IPS DF 6.9 (cell line): Measurements from ENCODE around the gene MEX3D.
"Not testable (repeated sequence)": the region's sequence is repeated elsewhere in the genome, so short reads cannot be mapped to it uniquely, and the experiment has no call there.

ENCODE experiments used
- DNase-seq: peaks from one replicate; pipeline ENCODE4 v3.0.0-alpha.2; 2013; ENCODE audit warnings: low read depth, low spot score
- H3K27ac ChIP-seq: one replicate; pipeline ENCODE4 v1.5.1; 2013; ENCODE audit warnings: low read length, control low read depth
- H3K27me3 ChIP-seq: 2 replicates; pipeline ENCODE4 v1.6.1; 2013; ENCODE audit warnings: mild to moderate bottlenecking, low read length; ENCODE audit not compliant: control insufficient read depth, insufficient read depth
- H3K36me3 ChIP-seq: 2 replicates; pipeline ENCODE4 v1.6.1; 2013; ENCODE audit warnings: low read length; ENCODE audit not compliant: control insufficient read depth, insufficient read depth
- H3K4me1 ChIP-seq: 2 replicates; pipeline ENCODE4 v1.6.1; 2013; ENCODE audit warnings: low read length; ENCODE audit not compliant: control insufficient read depth, insufficient read depth
- H3K4me3 ChIP-seq: 2 replicates; pipeline ENCODE4 v1.5.1; 2013; ENCODE audit warnings: mild to moderate bottlenecking, low read length
- H3K9me3 ChIP-seq: 2 replicates; pipeline ENCODE4 v1.6.1; 2013; ENCODE audit warnings: low read length, inconsistent platforms; ENCODE audit not compliant: control insufficient read depth, insufficient read depth
- WGBS: extraction: QIAGEN DNeasy Blood & Tissue Kit; methylation state at CpG from one replicate; pipeline ENCODE4 v1.1.7; 2013; ENCODE audit warnings: mixed read lengths, missing lambda C conversion rate; ENCODE audit not compliant: insufficient read length, insufficient coverage; 5-methylcytosine and 5-hydroxymethylcytosine counted together

The MEX3D gene

DNA sequence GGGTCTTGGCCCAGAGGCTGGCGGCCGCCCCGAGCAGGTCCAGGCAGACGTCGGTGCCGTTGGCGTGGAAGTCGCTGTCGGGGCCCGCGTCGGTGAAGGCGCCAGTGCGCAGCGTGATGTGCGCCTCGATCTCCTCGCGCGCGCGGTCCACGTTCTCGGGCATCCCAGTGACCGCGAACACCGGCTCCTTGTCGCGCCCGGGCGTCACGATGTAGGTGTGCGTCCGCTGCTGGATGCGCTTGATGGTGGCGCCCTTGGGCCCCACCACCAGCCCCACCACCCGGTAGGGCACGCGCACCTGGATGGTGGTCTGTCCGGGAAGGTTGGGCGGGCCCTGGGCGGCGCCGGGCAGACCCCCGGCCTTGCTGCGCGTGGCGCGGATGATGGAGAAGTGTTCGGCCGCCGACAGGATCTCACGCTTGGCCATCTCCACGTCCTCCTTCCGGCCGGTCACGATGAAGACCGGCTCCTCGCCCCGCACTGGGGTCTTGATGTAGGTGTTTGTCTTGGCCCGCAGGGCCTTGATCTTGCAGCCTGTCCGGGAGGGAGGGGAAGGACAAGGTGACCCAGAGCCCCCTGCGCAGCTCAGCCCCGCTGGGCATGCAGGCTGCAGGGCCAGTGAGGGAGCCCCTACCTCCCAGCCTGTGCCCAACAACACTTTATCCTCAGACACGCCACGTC, 11.6 kb downstream of the MEX3D start:
- DNase-seq: no peak
- H3K4me3 ChIP-seq: no peak overlapping the region
- no peaks in the 10 kb centered on the region for H3K4me1 ChIP-seq
- H3K36me3 ChIP-seq: peaks cover 19% of the 10 kb centered on the region
- H3K27ac ChIP-seq: no peak overlapping the region
- WGBS: no CpG with 5 or more reads among the region's 66 CpGs
- no peaks in the 10 kb centered on the region for H3K27me3 ChIP-seq
- no peaks in the 10 kb centered on the region for H3K9me3 ChIP-seq

DNA sequence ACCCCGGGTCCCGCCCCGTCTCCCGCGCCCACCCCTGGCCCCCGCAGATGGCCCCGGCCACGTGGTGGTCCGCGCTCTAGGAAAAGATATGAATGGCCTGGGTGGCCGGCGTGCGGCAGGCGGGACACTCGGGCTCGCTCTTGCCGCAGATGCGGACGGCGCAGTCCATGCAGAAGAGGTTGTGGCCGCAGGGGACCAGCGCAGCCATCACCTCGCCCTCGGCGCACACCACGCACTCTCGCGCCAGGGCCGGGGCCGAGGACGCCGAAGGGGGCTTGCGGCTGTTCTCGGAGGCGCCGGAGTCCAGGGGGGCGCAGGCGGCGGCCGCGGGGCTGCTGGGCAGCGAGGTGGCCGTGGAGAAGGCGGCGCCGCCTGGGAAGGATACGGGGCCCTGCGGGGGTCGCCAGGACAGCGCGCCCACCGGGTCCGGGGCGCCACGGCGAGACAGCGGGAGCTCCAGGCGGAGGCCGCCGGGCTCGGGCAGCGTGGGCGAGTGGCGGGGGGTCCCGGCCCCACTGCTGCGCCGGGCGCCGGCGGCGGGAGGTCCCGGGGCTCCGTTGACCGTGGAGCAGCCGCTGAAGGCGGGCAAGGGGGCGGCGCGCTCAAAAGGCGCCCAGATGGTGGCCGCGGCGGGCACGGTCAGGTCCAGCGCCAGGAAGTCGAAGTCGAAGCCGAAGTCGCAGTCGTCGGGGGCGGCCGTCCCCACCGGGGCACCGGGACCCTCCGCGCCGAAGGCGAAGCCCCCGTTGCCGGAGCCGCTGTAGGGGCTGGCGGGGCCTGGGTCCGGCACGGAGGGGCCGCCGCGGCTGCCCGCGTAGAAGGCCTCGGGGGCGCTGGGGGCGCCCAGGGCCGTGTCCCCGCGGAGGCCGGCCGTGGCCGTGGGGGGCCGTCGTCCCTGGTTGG, 12.4 kb downstream of the MEX3D start:
- no peaks in the 10 kb centered on the region for H3K9me3 ChIP-seq
- no CpG with 5 or more reads among the region's 121 CpGs for WGBS
- no peaks in the 10 kb centered on the region for H3K4me1 ChIP-seq
- H3K27ac ChIP-seq: no peak overlapping the region
- no peak overlapping the region for H3K4me3 ChIP-seq
- no peaks in the 10 kb centered on the region for H3K27me3 ChIP-seq
- DNase-seq: no peak
- H3K36me3 ChIP-seq: peaks cover 15% of the 10 kb centered on the region

DNA sequence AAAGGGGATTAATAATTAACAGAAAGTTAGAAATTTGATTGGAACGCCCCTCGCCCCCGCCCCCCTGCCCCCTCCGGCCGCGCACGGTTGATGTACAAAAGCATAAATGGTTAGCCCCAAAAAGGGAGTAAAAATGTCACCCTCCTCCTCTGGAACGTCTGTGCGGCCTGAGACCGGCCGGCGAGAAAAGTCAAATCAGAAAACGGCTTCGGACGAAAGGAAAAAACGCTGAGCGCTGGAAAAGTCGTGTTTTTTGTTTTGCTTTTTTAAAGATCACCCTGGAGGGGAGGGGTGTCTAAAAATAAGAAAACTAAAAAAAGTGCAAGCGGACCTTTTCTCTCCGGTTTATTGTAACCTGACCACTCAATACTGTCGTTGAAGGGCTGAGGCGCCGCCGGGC, 13.2 kb downstream of the MEX3D start:
- no CpG with 5 or more reads among the region's 24 CpGs for WGBS

DNA sequence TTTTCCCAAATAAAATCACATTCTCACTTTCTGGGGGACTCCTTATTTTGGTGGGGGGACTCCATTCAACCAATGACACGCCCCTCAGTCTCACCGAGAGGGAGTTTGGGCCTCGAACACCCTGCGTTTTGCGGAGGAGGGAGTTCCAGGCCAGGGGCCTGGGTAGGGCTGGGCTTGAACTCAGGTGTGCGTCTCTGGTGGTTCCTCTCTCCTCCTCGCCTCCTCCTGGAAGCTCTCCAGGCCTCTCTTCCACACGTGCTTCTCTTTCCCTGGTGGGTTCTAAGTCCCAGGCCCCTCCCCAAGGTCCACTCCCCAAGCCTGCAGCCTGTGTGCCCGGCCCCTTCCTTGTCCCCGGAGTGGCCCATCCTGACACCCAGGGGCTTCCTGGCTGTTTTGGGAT, 14.7 kb downstream of the MEX3D start:
- DNase-seq: no peak
- no CpG with 5 or more reads among the region's 10 CpGs for WGBS
- Histone ChIP-seq H3K27ac (no peak overlapping the region), H3K27me3 (no peaks in the 10 kb centered on the region), H3K36me3 (peaks cover 12% of the 10 kb centered on the region), H3K9me3 (no peaks in the 10 kb centered on the region), H3K4me3 (no peak overlapping the region), H3K4me1 (no peaks in the 10 kb centered on the region)

More for the DNA sequence above, 13.2 kb downstream of the MEX3D start:
- Histone ChIP-seq H3K4me3 (no peak overlapping the region), H3K4me1 (no peaks in the 10 kb centered on the region), H3K9me3 (no peaks in the 10 kb centered on the region), H3K36me3 (peaks cover 12% of the 10 kb centered on the region), H3K27ac (no peak overlapping the region), H3K27me3 (no peaks in the 10 kb centered on the region)
- no peak for DNase-seq

DNA sequence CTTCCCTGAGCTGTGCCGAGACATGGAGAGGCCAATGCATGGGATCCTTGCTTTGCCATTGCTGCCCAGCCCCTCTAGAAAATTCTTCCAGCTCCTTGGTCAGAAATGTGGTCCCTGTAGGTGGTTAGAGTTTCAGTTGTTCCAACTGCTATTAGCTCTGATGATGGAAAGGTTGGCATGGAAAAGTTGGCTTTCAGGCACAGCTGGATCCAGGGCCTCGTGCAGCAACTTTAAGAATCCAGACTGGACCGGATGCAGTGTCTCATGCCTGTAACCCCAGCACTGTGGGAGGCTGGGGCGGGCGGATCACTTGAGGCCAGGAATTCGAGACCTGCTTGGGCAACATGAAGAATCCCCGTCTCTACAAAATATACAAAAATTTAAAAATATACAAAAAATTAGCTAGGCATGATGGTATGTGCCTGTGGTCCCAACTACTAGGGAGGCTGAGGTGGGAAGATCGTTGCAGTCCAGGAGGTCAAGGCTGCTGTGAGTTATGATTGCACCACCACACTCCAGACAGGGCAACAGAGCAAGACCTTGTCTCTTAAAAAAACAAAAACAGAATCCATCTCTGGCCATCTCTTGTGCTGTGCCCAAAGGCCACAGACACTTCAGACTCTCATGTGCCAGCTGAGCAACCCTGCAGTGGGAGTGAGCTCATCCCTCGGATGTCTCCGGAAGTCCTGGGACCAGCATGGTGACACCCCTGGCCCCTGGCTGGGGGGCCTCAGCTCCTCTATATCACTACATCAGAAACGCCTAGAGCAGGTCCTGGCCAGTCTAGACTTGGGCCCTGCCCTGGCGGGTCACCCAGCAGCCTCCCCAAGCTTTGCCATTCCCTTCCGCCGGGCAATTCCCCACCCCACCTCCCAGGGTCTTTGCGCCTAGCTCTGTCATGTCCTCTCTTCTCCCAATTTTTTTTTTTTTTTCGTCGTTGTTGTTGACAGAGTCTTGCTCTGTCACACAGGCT, 16.8 kb downstream of the MEX3D start:
- H3K4me3 ChIP-seq: no peak overlapping the region
- no CpG with 5 or more reads among the region's 17 CpGs for WGBS
- no peaks in the 10 kb centered on the region for H3K9me3 ChIP-seq
- no peaks in the 10 kb centered on the region for H3K27me3 ChIP-seq
- H3K4me1 ChIP-seq: no peaks in the 10 kb centered on the region
- H3K27ac ChIP-seq: no peak overlapping the region
- peaks cover 9% of the 10 kb centered on the region for H3K36me3 ChIP-seq
- no peak for DNase-seq

DNA sequence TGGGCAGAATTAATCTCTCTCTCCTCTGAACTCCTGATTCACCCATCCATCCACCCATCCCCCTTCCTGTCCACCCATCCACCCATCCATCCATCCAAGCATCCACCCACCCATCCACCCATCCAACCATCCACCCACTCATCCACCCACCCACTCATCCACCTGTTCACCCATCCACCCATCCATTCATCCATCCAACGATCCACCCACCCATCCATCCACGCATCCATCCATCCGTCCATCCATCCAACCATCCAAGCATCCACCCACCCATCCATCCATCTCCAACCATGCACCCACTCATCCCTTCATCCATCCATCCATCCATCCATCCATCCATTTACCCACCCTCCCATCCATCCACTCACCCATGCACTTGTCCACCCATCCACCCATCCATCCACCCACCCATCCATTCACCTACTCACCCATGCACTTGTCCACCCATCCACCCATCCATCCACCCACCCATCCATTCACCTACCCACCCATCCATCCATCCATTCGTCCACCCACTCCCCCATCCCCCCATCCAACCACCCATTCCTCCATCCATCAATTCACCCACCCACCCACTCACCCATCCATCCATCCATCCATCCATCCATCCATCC, 18.7 kb downstream of the MEX3D start:
- Histone ChIP-seq H3K9me3 (no peaks in the 10 kb centered on the region), H3K27me3 (no peaks in the 10 kb centered on the region), H3K27ac (no peak overlapping the region), H3K36me3 (no peaks in the 10 kb centered on the region), H3K4me1 (no peaks in the 10 kb centered on the region), H3K4me3 (no peak overlapping the region)
- no peak for DNase-seq
- WGBS: 100% methylated on average over 4 of the region's 4 CpGs

DNA sequence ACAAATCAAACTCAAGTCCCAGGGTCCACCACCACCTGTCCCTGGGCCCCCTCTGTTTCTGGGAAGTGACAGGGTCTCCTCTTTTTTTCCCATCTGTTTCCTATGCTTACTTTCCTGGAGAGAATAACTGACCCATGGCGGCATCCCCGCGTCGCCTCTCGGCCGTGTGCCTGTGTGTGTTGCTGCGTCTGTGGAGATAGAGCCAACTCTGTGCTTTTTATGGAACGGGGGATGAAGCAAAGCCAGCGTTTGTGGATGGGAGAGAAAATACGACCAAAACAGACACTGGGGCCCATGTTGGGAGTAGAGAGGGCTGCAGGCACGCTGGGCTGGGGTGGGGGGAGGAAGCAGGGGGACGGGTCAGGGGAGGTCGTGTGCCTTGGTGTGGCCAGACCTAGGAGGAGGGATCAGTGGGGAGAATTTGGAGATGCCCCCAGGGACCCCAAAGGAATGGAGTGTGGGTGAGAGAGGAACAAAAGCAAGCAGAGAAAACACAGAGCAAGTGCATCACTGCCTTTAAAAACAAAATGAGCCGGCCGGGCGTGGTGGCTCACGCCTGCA, 27.7 kb downstream of the MEX3D start:
- Histone ChIP-seq H3K4me1 (no peaks in the 10 kb centered on the region), H3K27ac (no peak overlapping the region), H3K36me3 (no peaks in the 10 kb centered on the region), H3K4me3 (no peak overlapping the region), H3K9me3 (no peaks in the 10 kb centered on the region), H3K27me3 (no peaks in the 10 kb centered on the region)
- no peak for DNase-seq
- no CpG with 5 or more reads among the region's 17 CpGs for WGBS

DNA sequence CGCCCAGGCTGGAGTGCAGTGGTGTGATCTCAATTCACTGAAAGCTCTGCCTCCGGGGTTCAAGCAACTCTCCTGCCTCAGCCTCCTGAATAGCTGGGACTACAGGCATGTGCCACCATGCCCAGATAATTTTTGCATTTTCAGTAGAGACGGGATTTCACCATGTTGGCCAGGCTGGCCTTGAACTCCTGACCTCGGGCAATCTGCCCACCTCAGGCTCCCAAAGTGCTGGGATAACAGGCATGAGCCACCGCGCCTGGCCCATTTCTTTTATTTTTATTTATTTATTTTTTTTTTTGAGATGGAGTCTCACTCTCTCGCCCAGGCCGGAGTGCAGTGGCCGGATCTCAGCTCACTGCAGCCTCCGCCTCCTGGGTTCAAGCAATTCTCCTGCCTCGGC, 28.4 kb downstream of the MEX3D start:
- H3K4me3 ChIP-seq, H3K4me1 ChIP-seq, H3K27me3 ChIP-seq, H3K27ac ChIP-seq, DNase-seq, H3K9me3 ChIP-seq, H3K36me3 ChIP-seq: not testable (repeated sequence)
- WGBS: no CpG with 5 or more reads among the region's 11 CpGs

DNA sequence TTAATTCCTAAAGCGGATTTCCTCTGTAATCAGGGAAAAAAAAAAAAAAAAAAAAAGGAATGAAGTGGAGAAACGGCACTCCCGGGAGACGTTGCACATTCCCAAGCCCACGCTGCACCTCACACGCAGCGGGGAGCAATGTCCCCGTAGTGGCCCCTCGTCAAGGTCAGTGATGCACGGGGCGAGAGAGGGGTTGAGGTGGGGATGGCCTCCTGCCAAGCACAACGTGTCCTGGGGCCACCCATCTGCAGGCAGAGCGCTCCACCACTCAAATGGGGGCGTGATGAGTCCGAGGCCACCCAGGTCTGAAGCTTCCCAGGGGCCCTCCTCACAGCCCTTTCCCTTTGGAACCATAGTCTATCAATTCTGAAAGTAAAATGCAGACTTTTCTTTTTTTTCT, 29.1 kb downstream of the MEX3D start:
- no peak for DNase-seq
- Histone ChIP-seq H3K4me3 (no peak overlapping the region), H3K4me1 (no peaks in the 10 kb centered on the region), H3K27ac (no peak overlapping the region), H3K27me3 (no peaks in the 10 kb centered on the region), H3K36me3 (no peaks in the 10 kb centered on the region), H3K9me3 (no peaks in the 10 kb centered on the region)
- WGBS: no CpG with 5 or more reads among the region's 15 CpGs
